NB4 (cell line): ENCODE measurements around the gene SNTB2.

Experiments used
- MYC ChIP-seq: IDR thresholded peaks from 2 replicates; pipeline ENCODE4 v1.6.1; 2011; ENCODE audit warnings: low read depth, low read length
- POLR2A ChIP-seq: IDR thresholded peaks from 2 replicates; pipeline ENCODE4 v1.6.1; 2011; ENCODE audit warnings: mild to moderate bottlenecking; ENCODE audit not compliant: insufficient read length; ENCODE audit errors: extremely low read depth
- TF ChIP-seq, protein P1 (sequence below): IDR thresholded peaks from one replicate; pipeline ENCODE4 v1.5.1; 2012; ENCODE audit warnings: low read depth, low read length
- TF ChIP-seq, protein P2 (sequence below): IDR thresholded peaks from 2 replicates; pipeline ENCODE4 v1.6.1; 2011; ENCODE audit warnings: low read depth, low read length

DNA sequence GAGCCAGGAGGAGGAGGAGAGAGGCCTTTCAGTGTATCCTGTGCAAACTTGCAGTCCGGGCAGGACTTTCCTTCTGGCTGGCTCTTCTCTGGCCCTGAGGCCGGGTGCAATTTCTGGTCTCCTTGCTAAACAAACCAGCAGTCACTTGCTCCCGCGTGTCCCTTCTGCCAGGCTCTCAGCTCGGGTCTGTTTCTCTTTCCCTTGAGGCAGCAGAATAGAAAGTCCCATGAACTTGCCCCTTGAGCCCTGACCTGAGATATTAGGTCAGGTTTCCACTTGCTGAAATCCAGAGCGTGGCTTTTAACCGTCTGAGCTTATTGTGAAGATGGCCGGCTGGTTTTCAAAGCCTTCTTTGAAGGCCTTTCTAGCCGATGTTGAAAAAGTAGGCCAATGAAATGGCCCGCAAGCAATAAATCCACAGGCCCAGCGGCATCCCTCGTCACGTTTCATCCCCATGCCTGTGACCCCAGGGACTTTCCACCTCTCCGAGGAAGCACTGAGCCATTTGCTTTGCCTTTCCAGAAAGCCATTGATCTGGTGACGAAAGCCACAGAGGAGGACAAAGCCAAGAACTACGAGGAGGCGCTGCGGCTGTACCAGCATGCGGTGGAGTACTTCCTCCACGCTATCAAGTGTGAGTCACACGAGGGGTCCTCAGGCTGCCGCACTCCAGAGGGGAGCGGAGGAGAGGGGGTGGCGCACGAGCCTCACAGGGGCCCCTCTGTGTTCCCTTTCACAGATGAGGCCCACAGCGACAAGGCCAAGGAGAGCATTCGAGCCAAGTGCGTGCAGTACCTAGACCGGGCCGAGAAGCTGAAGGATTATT is 128.7 kb downstream of the SNTB2 start:
- TF ChIP-seq, protein P1, sequence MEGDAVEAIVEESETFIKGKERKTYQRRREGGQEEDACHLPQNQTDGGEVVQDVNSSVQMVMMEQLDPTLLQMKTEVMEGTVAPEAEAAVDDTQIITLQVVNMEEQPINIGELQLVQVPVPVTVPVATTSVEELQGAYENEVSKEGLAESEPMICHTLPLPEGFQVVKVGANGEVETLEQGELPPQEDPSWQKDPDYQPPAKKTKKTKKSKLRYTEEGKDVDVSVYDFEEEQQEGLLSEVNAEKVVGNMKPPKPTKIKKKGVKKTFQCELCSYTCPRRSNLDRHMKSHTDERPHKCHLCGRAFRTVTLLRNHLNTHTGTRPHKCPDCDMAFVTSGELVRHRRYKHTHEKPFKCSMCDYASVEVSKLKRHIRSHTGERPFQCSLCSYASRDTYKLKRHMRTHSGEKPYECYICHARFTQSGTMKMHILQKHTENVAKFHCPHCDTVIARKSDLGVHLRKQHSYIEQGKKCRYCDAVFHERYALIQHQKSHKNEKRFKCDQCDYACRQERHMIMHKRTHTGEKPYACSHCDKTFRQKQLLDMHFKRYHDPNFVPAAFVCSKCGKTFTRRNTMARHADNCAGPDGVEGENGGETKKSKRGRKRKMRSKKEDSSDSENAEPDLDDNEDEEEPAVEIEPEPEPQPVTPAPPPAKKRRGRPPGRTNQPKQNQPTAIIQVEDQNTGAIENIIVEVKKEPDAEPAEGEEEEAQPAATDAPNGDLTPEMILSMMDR, result no peak
- TF ChIP-seq POLR2A, result no peak
- peak; percentile 91 for TF ChIP-seq MYC
- TF ChIP-seq, protein P2, sequence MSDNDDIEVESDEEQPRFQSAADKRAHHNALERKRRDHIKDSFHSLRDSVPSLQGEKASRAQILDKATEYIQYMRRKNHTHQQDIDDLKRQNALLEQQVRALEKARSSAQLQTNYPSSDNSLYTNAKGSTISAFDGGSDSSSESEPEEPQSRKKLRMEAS, result peak; percentile 94
